D721Med (cell line): Measurements from ENCODE around the gene GPR142.
"Not testable (repeated sequence)": the region's sequence is repeated elsewhere in the genome, so short reads cannot be mapped to it uniquely, and the experiment has no call there.

Source experiments
- DNase-seq: peaks from one replicate; pipeline ENCODE4 v3.0.0; 2011; ENCODE audit warnings: low spot score; ENCODE audit not compliant: insufficient read length
- FAIRE-seq: peaks from 2 replicates; lab custom pipeline; 2011; peaks lifted over from hg19 to GRCh38; lab: Jason Lieb, UNC
- CTCF ChIP-seq: IDR thresholded peaks from 2 replicates; pipeline ENCODE4 v1.5.1; 2012; ENCODE audit warnings: mild to moderate bottlenecking, control low read depth; ENCODE audit not compliant: insufficient read depth; ENCODE audit errors: missing control alignments

GPR142 gene

GRCh38 chr17:74404789-74405188, 37.5 kb downstream of the GPR142 start:
- TF ChIP-seq CTCF: no peak
- no peak for FAIRE-seq
- no peak for DNase-seq

- not testable (repeated sequence) for DNase-seq, FAIRE-seq
Observed at GRCh38 chr17:74405311-74405710, 38.0 kb downstream of the GPR142 start.

- DNase-seq: no peak
- no peak for TF ChIP-seq CTCF
- FAIRE-seq: no peak
Observed at GRCh38 chr17:74407384-74407783, 40.1 kb downstream of the GPR142 start.

- DNase-seq (no peak), FAIRE-seq (no peak)
- TF ChIP-seq CTCF: no peak
Observed at GRCh38 chr17:74408262-74408661, 41.0 kb downstream of the GPR142 start.

GRCh38 chr17:74408815-74409214, 41.5 kb downstream of the GPR142 start:
- TF ChIP-seq CTCF: no peak
- no peak for DNase-seq
- FAIRE-seq: no peak

- FAIRE-seq (no peak), DNase-seq (no peak)
- no peak for TF ChIP-seq CTCF
Observed at GRCh38 chr17:74410001-74410443, 42.7 kb downstream of the GPR142 start.

- no peak for DNase-seq
- TF ChIP-seq CTCF: no peak
- FAIRE-seq: no peak
Observed at GRCh38 chr17:74412581-74412980, 45.3 kb downstream of the GPR142 start.

GRCh38 chr17:74413491-74413890, 46.2 kb downstream of the GPR142 start:
- DNase-seq (no peak), FAIRE-seq (no peak)
- TF ChIP-seq CTCF: no peak
